ENCODE results near the gene PRR22.
"Not testable (repeated sequence)": the region's sequence is repeated elsewhere in the genome, so short reads cannot be mapped to it uniquely, and the experiment has no call there.

The PRR22 gene

DNA sequence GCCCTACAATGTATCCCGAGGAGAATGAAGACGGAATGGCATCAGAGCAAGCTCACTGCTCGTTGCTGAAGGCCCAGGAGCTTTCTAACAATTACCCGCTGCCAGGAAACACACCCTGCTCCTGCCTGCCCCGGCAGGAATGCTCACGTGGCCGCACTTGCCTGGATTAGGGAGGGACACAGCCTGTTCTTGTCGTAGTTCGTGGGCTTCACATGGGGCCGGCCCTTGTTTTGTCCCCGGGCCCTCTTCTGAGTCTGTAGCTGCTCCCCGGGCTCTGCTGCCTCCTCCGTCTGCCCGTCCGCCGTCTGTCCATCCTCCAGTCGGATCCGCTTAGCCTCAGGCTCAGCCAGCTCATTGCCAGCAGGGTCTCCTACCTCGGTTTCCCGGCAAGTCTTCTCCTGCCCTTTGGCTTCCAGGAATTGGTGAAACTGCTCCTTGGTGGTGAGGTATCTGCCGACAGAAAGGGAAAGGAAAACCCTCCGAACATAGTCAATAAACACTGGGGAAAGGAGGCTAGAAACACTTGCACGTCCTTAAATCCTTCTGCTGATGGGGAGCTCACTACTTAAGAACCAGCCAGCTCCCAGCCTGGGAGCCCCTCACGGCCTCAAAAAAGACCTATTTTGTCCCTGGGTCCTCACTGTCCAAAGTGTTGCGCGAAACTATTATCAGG is 5.5 kb upstream of the PRR22 start:
- DNase-seq = no peak

DNA sequence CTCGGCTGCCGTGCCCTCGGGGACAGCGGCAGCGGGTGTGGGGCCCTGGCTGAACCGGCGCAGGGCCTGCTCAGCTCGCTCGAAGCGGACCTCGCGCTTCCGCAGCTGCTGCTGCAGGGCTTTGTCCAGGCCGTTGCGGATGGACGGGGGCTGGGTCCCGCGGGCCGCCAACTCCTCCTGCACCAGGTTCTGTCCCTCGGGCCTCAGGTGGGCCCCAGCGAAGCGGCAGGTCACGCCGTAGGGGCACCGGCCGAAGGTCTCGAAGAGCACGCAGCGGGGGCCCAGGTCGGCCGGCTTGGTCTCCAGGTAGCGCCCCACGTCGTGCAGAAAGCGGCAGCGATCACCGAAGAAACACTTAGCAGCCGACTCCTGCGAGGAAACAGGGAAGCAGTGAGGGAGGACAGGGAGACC is 4.8 kb upstream of the PRR22 start:
- DNase-seq = no peak

DNA sequence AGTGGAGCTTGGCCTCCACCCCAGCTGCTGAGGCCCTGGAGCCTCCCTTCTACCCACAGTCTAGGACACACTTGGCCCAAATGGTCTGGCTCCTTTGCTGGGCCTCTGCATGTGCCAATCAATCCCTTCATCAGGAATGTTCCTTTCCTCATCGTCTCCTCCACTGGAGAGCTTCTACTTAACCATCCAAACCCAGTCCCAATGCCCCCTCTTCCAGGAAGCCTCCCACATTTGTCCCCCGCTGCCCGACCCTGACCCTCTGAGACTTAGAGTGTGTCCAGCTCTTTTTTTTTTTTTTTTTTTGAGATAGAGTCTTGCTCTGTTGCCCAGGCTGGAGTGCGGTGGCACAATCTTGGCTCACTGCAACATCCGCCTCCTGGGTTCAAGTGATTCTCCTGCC is 3.9 kb upstream of the PRR22 start:
- DNase-seq = no peak

GRCh38 chr19:5787409-5788182 is 3.0 kb upstream of the PRR22 start:
- DNase-seq = no peak

DNA sequence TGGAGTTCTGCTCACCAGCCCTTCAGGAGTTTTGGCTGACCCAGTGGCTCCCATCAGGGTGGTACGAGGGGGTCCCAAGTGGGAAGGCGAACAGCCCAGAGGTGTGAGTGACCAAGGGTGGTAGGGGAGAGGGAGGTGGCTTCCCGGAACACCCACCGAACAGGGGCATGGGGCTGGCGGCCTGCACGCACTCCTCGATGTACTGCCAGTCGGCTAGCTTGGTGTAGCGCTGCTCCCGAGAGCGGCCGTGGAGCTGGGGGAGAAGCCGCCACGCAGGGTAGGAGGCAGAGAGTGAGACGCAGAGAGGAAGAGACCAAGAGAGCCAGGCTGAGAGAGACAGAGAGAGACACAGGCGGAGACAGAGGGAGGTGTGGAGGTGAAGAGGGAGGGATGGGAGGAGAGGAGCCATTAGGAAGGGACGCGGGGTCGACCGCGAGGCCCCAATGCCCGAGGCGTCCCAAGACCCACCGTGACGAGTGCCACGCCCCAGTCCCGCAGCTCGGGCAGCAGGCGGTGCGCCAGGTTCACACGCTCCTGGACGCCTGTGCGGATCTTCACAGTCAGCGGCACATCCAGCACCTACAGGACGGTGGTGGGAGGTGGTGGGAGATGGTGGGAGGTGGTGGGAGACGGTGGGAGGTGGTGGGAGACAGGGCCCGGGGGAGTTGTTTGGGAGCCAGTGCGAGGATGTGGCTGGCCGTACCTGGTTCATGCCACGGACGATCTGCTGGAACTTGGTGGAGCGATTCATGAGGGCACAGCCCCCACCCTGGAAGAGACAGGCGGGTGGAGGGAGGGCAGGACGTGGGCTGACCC is 2.3 kb upstream of the PRR22 start:
- no peak for DNase-seq

- no peak for DNase-seq
Observed at GRCh38 chr19:5785423-5785822, 877 bp upstream of the PRR22 start.

GRCh38 chr19:5782945-5783919 is 1.3 kb downstream of the PRR22 start:
- DNase-seq = no peak

- DNase-seq = no peak
Observed at GRCh38 chr19:5782322-5782721, 2.2 kb downstream of the PRR22 start.

GRCh38 chr19:5780916-5781315 is 3.6 kb downstream of the PRR22 start:
- DNase-seq = not testable (repeated sequence)

DNA sequence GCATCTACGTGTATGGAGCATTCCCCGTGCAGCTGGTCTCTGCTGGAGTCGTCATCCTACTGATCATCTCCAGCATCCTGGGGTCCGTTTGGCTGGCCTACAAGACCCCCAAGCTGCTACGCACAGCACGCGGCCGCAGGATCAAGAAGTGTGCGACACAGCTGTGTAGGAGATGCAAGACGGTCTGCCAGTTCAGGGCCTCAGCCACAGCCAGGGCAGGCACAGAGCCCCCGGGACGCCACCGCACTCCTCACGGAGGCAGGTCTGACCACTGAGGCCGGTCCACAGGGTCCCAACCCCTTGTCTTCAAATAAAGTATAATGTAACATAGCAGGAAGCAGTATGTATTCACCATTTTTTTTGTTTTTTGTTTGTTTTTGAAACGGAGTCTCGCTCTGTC is 6.1 kb downstream of the PRR22 start:
- no peak for DNase-seq

DNA sequence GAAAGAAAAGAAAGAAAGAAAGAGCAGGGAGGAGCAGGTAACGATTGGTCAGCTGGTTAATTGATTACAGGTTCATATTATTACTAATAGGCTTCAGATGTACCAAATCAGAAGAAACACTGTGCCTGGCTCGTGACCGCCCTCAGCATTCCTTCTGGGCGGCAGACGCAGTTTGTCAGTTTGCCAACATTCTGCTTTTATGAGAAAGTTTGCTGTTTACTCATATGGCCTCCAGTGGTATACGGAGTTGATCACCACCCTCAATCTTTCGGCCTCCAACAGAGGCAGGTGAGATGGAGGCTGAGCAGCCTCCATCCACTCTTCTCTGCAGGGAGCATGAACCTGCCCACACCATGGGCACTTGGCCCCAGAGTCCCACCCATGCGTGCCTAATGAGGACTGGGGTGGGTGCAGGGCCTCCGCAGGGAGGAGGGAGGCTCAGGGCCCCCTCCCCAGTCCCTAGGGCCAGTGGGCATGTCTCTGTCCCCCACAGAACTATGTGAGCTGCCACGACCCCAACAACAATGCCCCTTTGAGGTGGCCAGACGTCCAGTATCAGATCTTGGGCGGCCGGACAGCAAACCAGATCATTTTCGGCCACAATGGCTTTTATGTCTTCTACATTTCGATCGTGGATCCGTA is 8.8 kb downstream of the PRR22 start:
- DNase-seq = no peak

- no peak for DNase-seq
Observed at GRCh38 chr19:5774921-5775320, 9.6 kb downstream of the PRR22 start.

GRCh38 chr19:5773276-5773675 is 11.3 kb downstream of the PRR22 start:
- DNase-seq = no peak

DNA sequence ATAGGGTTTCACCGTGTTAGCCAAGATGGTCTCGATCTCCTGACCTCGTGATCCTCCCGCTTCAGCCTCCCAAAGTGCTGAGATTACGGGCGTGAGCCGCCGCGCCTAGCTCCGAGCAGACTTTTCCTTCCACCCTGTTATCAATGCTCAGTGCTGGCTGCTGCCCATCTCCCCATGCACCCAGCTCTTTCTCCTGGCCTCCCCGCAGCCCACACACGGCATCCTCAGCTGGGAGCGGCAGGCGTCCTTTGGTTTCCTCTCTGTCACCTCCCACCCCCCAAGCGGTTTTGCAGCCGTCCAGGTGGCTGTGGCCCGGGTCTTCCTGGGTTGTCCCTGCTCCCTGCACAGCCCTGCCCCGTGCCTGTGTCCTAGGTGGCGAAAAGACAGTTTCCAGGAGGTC is 12.1 kb downstream of the PRR22 start:
- DNase-seq = no peak

GRCh38 chr19:5767949-5768348 is 16.6 kb downstream of the PRR22 start:
- no peak for DNase-seq

- no peak for DNase-seq
Observed at GRCh38 chr19:5765220-5765619, 19.3 kb downstream of the PRR22 start.

DNA sequence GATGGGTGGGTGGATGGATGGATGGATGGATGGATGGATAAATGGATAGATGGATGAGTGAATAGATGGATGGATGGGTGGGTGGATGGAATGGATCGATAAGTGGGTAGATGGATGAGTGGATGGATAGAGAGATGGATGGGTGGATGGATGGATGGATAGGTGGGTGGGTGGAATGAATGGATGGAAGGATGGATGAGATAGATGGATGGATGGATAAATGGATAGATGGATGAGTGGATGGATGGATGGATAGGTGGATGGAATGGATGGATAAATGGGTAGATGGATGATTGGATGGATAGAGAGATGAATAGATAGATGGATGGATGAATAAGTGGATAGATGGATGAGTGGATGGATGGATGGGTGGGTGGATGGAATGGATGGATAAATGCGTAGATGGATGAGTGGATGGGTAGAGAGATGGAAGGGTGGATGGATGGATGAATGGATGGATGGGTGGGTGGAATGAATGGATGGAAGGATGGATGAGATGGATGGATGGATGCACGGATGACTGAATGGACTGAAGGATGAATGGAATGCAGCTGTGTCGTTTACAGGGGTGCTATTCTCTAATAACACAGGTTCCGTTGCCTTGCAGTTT is 21.8 kb downstream of the PRR22 start:
- DNase-seq = no peak

GRCh38 chr19:5753743-5754142 is 30.8 kb downstream of the PRR22 start:
- no peak for DNase-seq

DNA sequence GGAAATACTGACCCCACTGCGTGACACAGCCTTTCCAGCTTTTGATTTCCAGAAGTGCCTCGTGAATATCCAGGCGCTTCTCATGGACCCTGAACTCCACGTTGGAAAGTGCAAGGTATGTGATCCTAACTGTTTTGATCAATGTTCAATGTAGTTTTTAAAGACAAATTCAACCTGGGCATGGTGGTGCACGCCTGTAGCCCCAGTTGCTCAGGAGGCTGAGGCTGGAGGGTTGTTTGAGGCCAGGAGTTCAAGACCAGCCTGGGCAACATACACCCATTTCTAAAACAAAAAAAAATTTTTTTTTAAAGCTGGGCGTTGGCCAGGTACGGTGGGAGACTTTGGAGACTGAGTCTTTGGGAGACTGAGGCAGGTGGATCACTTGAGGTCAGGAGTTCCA is 32.8 kb downstream of the PRR22 start:
- DNase-seq = no peak

GRCh38 chr19:5749505-5749904 is 35.0 kb downstream of the PRR22 start:
- no peak for DNase-seq

DNA sequence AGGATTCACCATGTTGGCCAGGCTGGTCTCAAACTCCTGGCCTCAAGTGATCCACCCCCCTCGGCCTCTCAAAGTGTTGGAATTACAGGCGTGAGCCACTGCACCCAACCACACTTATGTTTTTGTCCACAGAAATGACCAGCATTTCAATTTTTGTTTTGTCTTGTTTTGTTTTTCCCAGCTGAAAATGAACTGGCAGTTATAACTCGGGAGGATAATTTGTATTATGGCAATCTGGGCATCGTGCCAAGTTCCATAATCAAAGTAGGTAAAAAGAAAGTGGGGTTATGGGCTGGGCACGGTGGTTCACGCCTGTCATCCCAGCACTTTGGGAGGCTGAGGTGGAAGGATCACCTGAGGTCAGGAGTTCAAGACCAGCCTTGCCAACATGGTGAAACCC is 35.6 kb downstream of the PRR22 start:
- not testable (repeated sequence) for DNase-seq

DNA sequence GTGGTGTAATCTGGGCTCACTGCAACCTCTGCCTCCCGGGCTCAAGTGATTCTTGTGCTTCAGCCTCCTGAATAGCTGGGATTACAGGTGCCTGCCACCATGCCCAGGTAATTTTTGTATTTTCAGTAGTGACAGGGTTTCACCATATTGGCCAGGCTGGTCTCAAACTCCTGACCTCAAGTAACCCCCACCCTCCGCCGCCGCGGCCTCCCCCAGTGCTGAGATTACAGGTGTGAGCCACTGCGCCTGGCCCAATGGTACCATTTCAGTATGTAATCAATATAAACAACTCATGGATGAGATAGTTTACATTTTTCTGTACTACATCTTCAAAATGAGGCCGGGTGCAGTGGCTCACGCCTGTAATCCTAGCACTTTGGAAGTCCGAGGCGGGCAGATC is 39.5 kb downstream of the PRR22 start:
- not testable (repeated sequence) for DNase-seq
